Endothelial cell (in vitro differentiated cells): ENCODE measurements around the gene C3orf85. TPM values are rescaled to one million over a fixed set of nuclear protein-coding genes. Genes with fewer than 3 reads are reported as not detected.

Source experiments
- DNase-seq: peaks from one replicate; pipeline ENCODE4 v3.0.0; 2021; ENCODE audit warnings: low spot score
- H3K27ac Mint-ChIP-seq: one replicate; pipeline ENCODE4 v1.8.0; 2021; ENCODE audit warnings: mixed read lengths, inconsistent platforms; ENCODE audit not compliant: unreplicated experiment
- H3K27me3 Mint-ChIP-seq: one replicate; pipeline ENCODE4 v1.8.0; 2021; ENCODE audit warnings: mild to moderate bottlenecking, moderate library complexity, mixed read lengths, inconsistent platforms; ENCODE audit not compliant: unreplicated experiment
- H3K36me3 Mint-ChIP-seq: one replicate; pipeline ENCODE4 v1.8.0; 2021; ENCODE audit warnings: mild to moderate bottlenecking, low read depth, mixed read lengths, inconsistent platforms; ENCODE audit not compliant: unreplicated experiment
- H3K4me1 Mint-ChIP-seq: one replicate; pipeline ENCODE4 v1.8.0; 2021; ENCODE audit warnings: mild to moderate bottlenecking, mixed read lengths, inconsistent platforms; ENCODE audit not compliant: unreplicated experiment
- H3K4me3 Mint-ChIP-seq: one replicate; pipeline ENCODE4 v1.8.0; 2021; ENCODE audit warnings: mild to moderate bottlenecking, mixed read lengths, inconsistent platforms; ENCODE audit not compliant: unreplicated experiment
- H3K9me3 Mint-ChIP-seq: one replicate; pipeline ENCODE4 v1.8.0; 2021; ENCODE audit warnings: mixed read lengths, inconsistent platforms; ENCODE audit not compliant: unreplicated experiment
- CTCF ChIP-seq: fragments of 200-600 bp; sonication (generic); IDR thresholded peaks from one replicate; pipeline ENCODE4 v1.5.0; 2021; ENCODE audit warnings: antibody characterized with exemption; ENCODE audit not compliant: unreplicated experiment
- total RNA-seq: library from RNA; stranded (reverse); fragmentation: NEBNext Ultra II Directional; extraction: Animal tissue kit (Norgen Biotek cat#: 25700); gene quantifications from one replicate; pipeline ENCODE4 v1.2.1, GENCODE V29; 2021; ENCODE audit not compliant: unreplicated experiment

The C3orf85 gene
- total RNA-seq, 1 donor from 2014 or later = not detected

- no peak overlapping the region for H3K4me3 Mint-ChIP-seq
- H3K27ac Mint-ChIP-seq = no peak overlapping the region
- TF ChIP-seq CTCF = peak; percentile 24
- peak; percentile 9 for DNase-seq
- H3K36me3 Mint-ChIP-seq = no peaks in the 10 kb centered on the region
- no peaks in the 10 kb centered on the region for H3K27me3 Mint-ChIP-seq
- H3K9me3 Mint-ChIP-seq = no peaks in the 10 kb centered on the region
- H3K4me1 Mint-ChIP-seq = peaks cover 5% of the 10 kb centered on the region
Observed at GRCh38 chr3:109098079-109098644, 38.4 kb upstream of the C3orf85 start.

- Mint-ChIP-seq H3K27ac (no peak overlapping the region), H3K36me3 (no peaks in the 10 kb centered on the region), H3K27me3 (no peaks in the 10 kb centered on the region), H3K4me3 (no peak overlapping the region), H3K4me1 (no peaks in the 10 kb centered on the region), H3K9me3 (no peaks in the 10 kb centered on the region)
- TF ChIP-seq CTCF = no peak
- no peak for DNase-seq
Observed at GRCh38 chr3:109109574-109109973, 26.9 kb upstream of the C3orf85 start.

- no peaks in the 10 kb centered on the region for H3K4me1 Mint-ChIP-seq
- TF ChIP-seq CTCF = no peak
- DNase-seq = no peak
- H3K36me3 Mint-ChIP-seq = no peaks in the 10 kb centered on the region
- no peaks in the 10 kb centered on the region for H3K9me3 Mint-ChIP-seq
- no peak overlapping the region for H3K27ac Mint-ChIP-seq
- peaks cover 2% of the 10 kb centered on the region for H3K27me3 Mint-ChIP-seq
- no peak overlapping the region for H3K4me3 Mint-ChIP-seq
Observed at GRCh38 chr3:109112946-109113760, 23.4 kb upstream of the C3orf85 start.

- no peaks in the 10 kb centered on the region for H3K9me3 Mint-ChIP-seq
- H3K4me3 Mint-ChIP-seq = no peak overlapping the region
- DNase-seq = no peak
- H3K4me1 Mint-ChIP-seq = no peaks in the 10 kb centered on the region
- H3K27me3 Mint-ChIP-seq = peaks cover 2% of the 10 kb centered on the region
- H3K27ac Mint-ChIP-seq = no peak overlapping the region
- TF ChIP-seq CTCF = no peak
- no peaks in the 10 kb centered on the region for H3K36me3 Mint-ChIP-seq
Observed at GRCh38 chr3:109114746-109115145, 21.8 kb upstream of the C3orf85 start.

GRCh38 chr3:109115451-109115850 is 21.1 kb upstream of the C3orf85 start:
- Mint-ChIP-seq H3K4me3 (no peak overlapping the region), H3K4me1 (no peaks in the 10 kb centered on the region), H3K36me3 (no peaks in the 10 kb centered on the region), H3K9me3 (no peaks in the 10 kb centered on the region), H3K27ac (no peak overlapping the region), H3K27me3 (peaks cover 2% of the 10 kb centered on the region)
- TF ChIP-seq CTCF = no peak
- no peak for DNase-seq
